Caco-2 (cell line): ENCODE data around the gene ENO3. TPM values are rescaled to one million over a fixed set of nuclear protein-coding genes. Genes with fewer than 3 reads are reported as not detected.
"Not testable (repeated sequence)": the region's sequence is repeated elsewhere in the genome, so short reads cannot be mapped to it uniquely, and the experiment has no call there.

Experiments used
- BruUV-seq: library from RNA; stranded (reverse); fragments of 400-500 nt; replicated peaks from 2 replicates; lab custom pipeline; 2021; lab: Mats Ljungman, UMichigan
- CTCF ChIA-PET: fragments of 300-600 bp; sonication (Branson Sonifier 250); formaldehyde crosslinking; loops from one replicate; lab custom pipeline; 2022; ENCODE audit warnings: antibody characterized with exemption; lab: Charles Lee
- POLR2A ChIA-PET: fragments of 300-600 bp; sonication (Branson Sonifier 250); formaldehyde crosslinking; loops from one replicate; lab custom pipeline; 2022; ENCODE audit warnings: antibody characterized with exemption; lab: Charles Lee
- DNase-seq, 2 experiments: peaks; one replicate each; pipeline versions ENCODE4 v3.0.0 to v3.0.0-alpha.2; 2020 to 2022
- H3K27me3 ChIP-seq: replicated peaks from 2 replicates; pipeline ENCODE4 v1.6.0; 2011; ENCODE audit warnings: low read length; ENCODE audit not compliant: control insufficient read depth, insufficient read depth
- H3K36me3 ChIP-seq: 2 replicates; pipeline ENCODE4 v1.5.1; 2011; ENCODE audit warnings: low read length; ENCODE audit not compliant: control insufficient read depth, insufficient read depth
- H3K4me1 ChIP-seq: fragments of 250-450 bp; sonication (Bioruptor Pico); 2 replicates; pipeline ENCODE4 v1.5.1; 2020; ENCODE audit warnings: mild to moderate bottlenecking
- H3K4me3 ChIP-seq: 2 replicates; pipeline ENCODE4 v1.5.1; 2011; ENCODE audit warnings: low read depth, mild to moderate bottlenecking, control low read depth, low read length
- H3K9me3 ChIP-seq: fragments of 250-450 bp; sonication (Bioruptor Pico); 2 replicates; pipeline ENCODE4 v1.5.1; 2020; ENCODE audit warnings: mild to moderate bottlenecking, moderate library complexity
- H3K27ac Mint-ChIP-seq: one replicate; pipeline ENCODE4 v1.8.0; 2022; ENCODE audit warnings: mixed read lengths; ENCODE audit not compliant: unreplicated experiment
- H3K27me3 Mint-ChIP-seq: one replicate; pipeline ENCODE4 v1.8.0; 2022; ENCODE audit warnings: mixed read lengths; ENCODE audit not compliant: insufficient read depth, unreplicated experiment
- H3K36me3 Mint-ChIP-seq: one replicate; pipeline ENCODE4 v1.8.0; 2022; ENCODE audit warnings: mild to moderate bottlenecking, mixed read lengths; ENCODE audit not compliant: insufficient read depth, unreplicated experiment
- H3K4me1 Mint-ChIP-seq: one replicate; pipeline ENCODE4 v1.8.0; 2022; ENCODE audit warnings: low read depth, mixed read lengths; ENCODE audit not compliant: unreplicated experiment
- H3K4me3 Mint-ChIP-seq: one replicate; pipeline ENCODE4 v1.8.0; 2022; ENCODE audit warnings: mild to moderate bottlenecking, moderate library complexity, mixed read lengths; ENCODE audit not compliant: unreplicated experiment
- H3K9me3 Mint-ChIP-seq: one replicate; pipeline ENCODE4 v1.8.0; 2022; ENCODE audit warnings: mixed read lengths; ENCODE audit not compliant: unreplicated experiment
- CTCF ChIP-seq, 2 experiments: fragments of 200-600 bp in 1 of 2; IDR thresholded peaks; 1 replicate in 1 of 2; 2 replicates in 1 of 2; pipeline versions ENCODE4 v1.5.1 to v1.8.0; 2011 to 2022; ENCODE audit warnings: antibody characterized with exemption in 1 of 2, control low read depth in 1 of 2, inconsistent platforms in 1 of 2, low read depth in 1 of 2, low read length in 1 of 2, mild to moderate bottlenecking in 1 of 2, moderate library complexity in 1 of 2; ENCODE audit not compliant: insufficient read depth in 1 of 2, severe bottlenecking in 1 of 2, unreplicated experiment in 1 of 2
- intact Hi-C: fragments of 100-400 bp; cut with micrococcal nuclease; formaldehyde crosslinking; loops from one replicate; pipeline ENCODE4 v1.10.0; 2022; ENCODE audit not compliant: unreplicated experiment
- total RNA-seq: library from RNA; stranded (reverse); gene quantifications from 2 replicates; pipeline ENCODE4 v1.2.3, GENCODE V29; 2022

ENO3 gene
- total RNA-seq, 1 experiment from 2014 or later = 8.1 TPM

- no peaks in the 10 kb centered on the region for H3K4me1 ChIP-seq
- no peak for DNase-seq
- no peaks in the 10 kb centered on the region for H3K27me3 ChIP-seq
- H3K4me1 Mint-ChIP-seq = no peaks in the 10 kb centered on the region
- H3K36me3 ChIP-seq = no peaks in the 10 kb centered on the region
- no peaks in the 10 kb centered on the region for H3K36me3 Mint-ChIP-seq
- ChIA-PET POLR2A (no interaction called here), CTCF (no interaction called here)
- no peaks in the 10 kb centered on the region for H3K9me3 Mint-ChIP-seq
- no peak overlapping the region for H3K4me3 ChIP-seq
- TF ChIP-seq CTCF (IDR thresholded peaks at IDR 0.05; ENCODE audit: insufficient read depth in 1 of 2, low read depth in 1 of 2, low read length in 1 of 2, severe bottlenecking in 1 of 2, unreplicated experiment in 1 of 2) = no peak
- H3K27ac Mint-ChIP-seq = no peak overlapping the region
- no peak overlapping the region for H3K4me3 Mint-ChIP-seq
- no TSS peak for BruUV-seq
- intact Hi-C loops = no loop called here
- no peaks in the 10 kb centered on the region for H3K27me3 Mint-ChIP-seq
- H3K9me3 ChIP-seq = no peaks in the 10 kb centered on the region
These were observed 31.3 kb upstream of the ENO3 start for GRCh38 chr17:4919511-4920047.

GRCh38 chr17:4920351-4921048 lies 30.4 kb upstream of the ENO3 start:
- ChIA-PET CTCF (no interaction called here), POLR2A (no interaction called here)
- Mint-ChIP-seq H3K27me3 (no peaks in the 10 kb centered on the region), H3K9me3 (no peaks in the 10 kb centered on the region), H3K36me3 (no peaks in the 10 kb centered on the region), H3K4me3 (no peak overlapping the region), H3K27ac (no peak overlapping the region), H3K4me1 (no peaks in the 10 kb centered on the region)
- peak in 1 of 2 experiments; percentile 25 for DNase-seq
- no peak overlapping the region for H3K4me3 ChIP-seq
- H3K27me3 ChIP-seq = no peaks in the 10 kb centered on the region
- H3K36me3 ChIP-seq = no peaks in the 10 kb centered on the region
- BruUV-seq = no TSS peak
- H3K9me3 ChIP-seq = no peaks in the 10 kb centered on the region
- intact Hi-C loops = no loop called here
- no peak for TF ChIP-seq CTCF (IDR thresholded peaks at IDR 0.05; ENCODE audit: insufficient read depth in 1 of 2, low read depth in 1 of 2, low read length in 1 of 2, severe bottlenecking in 1 of 2, unreplicated experiment in 1 of 2)
- H3K4me1 ChIP-seq = no peaks in the 10 kb centered on the region

- Histone ChIP-seq H3K36me3 (no peaks in the 10 kb centered on the region), H3K9me3 (no peaks in the 10 kb centered on the region), H3K27me3 (no peaks in the 10 kb centered on the region), H3K4me1 (no peaks in the 10 kb centered on the region), H3K4me3 (no peak overlapping the region)
- intact Hi-C loops = no loop called here
- Mint-ChIP-seq H3K4me1 (no peaks in the 10 kb centered on the region), H3K36me3 (no peaks in the 10 kb centered on the region), H3K27me3 (no peaks in the 10 kb centered on the region), H3K27ac (no peak overlapping the region), H3K9me3 (no peaks in the 10 kb centered on the region), H3K4me3 (no peak overlapping the region)
- BruUV-seq = no TSS peak
- ChIA-PET POLR2A (no interaction called here), CTCF (no interaction called here)
- DNase-seq = no peak
- no peak for TF ChIP-seq CTCF (IDR thresholded peaks at IDR 0.05; ENCODE audit: insufficient read depth in 1 of 2, low read depth in 1 of 2, low read length in 1 of 2, severe bottlenecking in 1 of 2, unreplicated experiment in 1 of 2)
These were observed 29.6 kb upstream of the ENO3 start for GRCh38 chr17:4921320-4921719.

GRCh38 chr17:4926577-4927335 lies 24.2 kb upstream of the ENO3 start:
- H3K9me3 ChIP-seq, H3K4me1 Mint-ChIP-seq, H3K27me3 ChIP-seq, H3K4me3 ChIP-seq, H3K36me3 Mint-ChIP-seq, H3K4me1 ChIP-seq, CTCF ChIA-PET, BruUV-seq, H3K27me3 Mint-ChIP-seq, H3K4me3 Mint-ChIP-seq, intact Hi-C loops, H3K9me3 Mint-ChIP-seq, DNase-seq, H3K36me3 ChIP-seq, H3K27ac Mint-ChIP-seq: not testable (repeated sequence)
- POLR2A ChIA-PET = interaction anchor here (1.2 kb wide), 1 partner anchor 14 kb away, joined by 9 read pairs; the partner anchor contains the start of genes RNF167 and SLC25A11
